B cell (primary cell): ENCODE data around the gene HEXD. TPM values are rescaled to one million over a fixed set of nuclear protein-coding genes. Genes with fewer than 3 reads are reported as not detected.

Source experiments
- ATAC-seq: fragments of 200-7000 bp; cut with Tn5 transposase; one replicate; pipeline ENCODE4 v1.10.0; 2021; ENCODE audit warnings: low read depth, mild to moderate bottlenecking, moderate number of reproducible peaks, moderate library complexity
- CTCF ChIA-PET: fragments of 350-600 bp; sonication (Branson Sonifier 250); formaldehyde crosslinking; loops from one replicate; lab custom pipeline; 2021; ENCODE audit warnings: antibody characterized with exemption, inconsistent platforms; lab: Charles Lee
- POLR2A ChIA-PET: fragments of 350-600 bp; sonication (Branson Sonifier 250); formaldehyde crosslinking; loops from one replicate; lab custom pipeline; 2021; ENCODE audit warnings: antibody characterized with exemption; lab: Charles Lee
- DNase-seq: peaks from one replicate; pipeline ENCODE4 v3.0.0; 2013
- H2AFZ ChIP-seq: 2 replicates; pipeline ENCODE4 v1.6.1; 2012; ENCODE audit warnings: mild to moderate bottlenecking, low read depth, low read length; ENCODE audit not compliant: insufficient read depth, poor library complexity, severe bottlenecking
- H3K27ac ChIP-seq, 2 donors: 1 replicate in 1 of 2; 2 replicates in 1 of 2; pipeline ENCODE4 v1.5.1; 2012 to 2013; ENCODE audit warnings: low read length in 2 of 2, mild to moderate bottlenecking in 2 of 2, moderate library complexity in 1 of 2
- H3K27me3 ChIP-seq, 4 experiments: fragments of 200-600 bp in 1 of 4; sonication (generic) in 1 of 4; replicated peaks in 1 of 4; 1 replicate in 2 of 4; 2 replicates in 2 of 4; pipeline versions ENCODE4 v1.6.1 to v1.7.0; 2013 to 2016; ENCODE audit warnings: low read length in 3 of 4, mild to moderate bottlenecking in 2 of 4, mixed read lengths in 1 of 4, moderate library complexity in 1 of 4; ENCODE audit not compliant: insufficient read depth in 4 of 4, control insufficient read depth in 3 of 4; ENCODE audit errors: control extremely low read depth in 1 of 4
- H3K36me3 ChIP-seq, 2 experiments: replicated peaks in 1 of 2; 1 replicate in 1 of 2; 2 replicates in 1 of 2; pipeline versions ENCODE4 v1.6.1 to v1.7.1; 2013; ENCODE audit warnings: low read length in 1 of 2; ENCODE audit not compliant: insufficient read depth in 2 of 2, control insufficient read depth in 1 of 2; ENCODE audit errors: control extremely low read depth in 1 of 2, extremely low read depth in 1 of 2
- H3K4me1 ChIP-seq, 2 donors: fragments of 200-600 bp in 1 of 2; sonication (generic) in 1 of 2; 1 replicate in 1 of 2; 2 replicates in 1 of 2; pipeline versions ENCODE4 v1.5.1 to v1.6.1; 2013 to 2017; ENCODE audit warnings: low read length in 2 of 2; ENCODE audit not compliant: control insufficient read depth in 2 of 2, insufficient read depth in 2 of 2
- H3K4me2 ChIP-seq: replicated peaks from 2 replicates; pipeline ENCODE3; 2012; ENCODE audit warnings: mild to moderate bottlenecking, low read depth, low read length; ENCODE audit not compliant: poor library complexity, severe bottlenecking
- H3K4me3 ChIP-seq, 5 experiments: fragments of 200-600 bp in 1 of 5; sonication (generic) in 1 of 5; 1 replicate in 3 of 5; 2 replicates in 2 of 5; pipeline versions ENCODE4 v1.5.1 to v1.7.0; 2011 to 2016; ENCODE audit warnings: low read length in 4 of 5, mild to moderate bottlenecking in 4 of 5, low read depth in 2 of 5, control low read depth in 1 of 5, moderate library complexity in 1 of 5; ENCODE audit not compliant: insufficient read depth in 1 of 5; ENCODE audit errors: control extremely low read depth in 1 of 5, extremely low read depth in 1 of 5
- H3K79me2 ChIP-seq: fragments of 200-600 bp; sonication (generic); one replicate; pipeline ENCODE4 v1.6.0; 2016; ENCODE audit warnings: low read length; ENCODE audit not compliant: control insufficient read depth, insufficient read depth
- H3K9ac ChIP-seq: fragments of 200-600 bp; sonication (generic); 2 replicates; pipeline ENCODE4 v1.6.1; 2017; ENCODE audit warnings: mild to moderate bottlenecking, low read length, moderate library complexity
- H3K9me3 ChIP-seq, 3 donors: one replicate each; pipeline versions ENCODE4 v1.6.1 to v1.7.1; 2013; ENCODE audit warnings: low read length in 2 of 3; ENCODE audit not compliant: control insufficient read depth in 2 of 3, insufficient read depth in 1 of 3; ENCODE audit errors: control extremely low read depth in 1 of 3
- H4K20me1 ChIP-seq: 2 replicates; pipeline ENCODE4 v1.6.0; 2012; ENCODE audit warnings: mild to moderate bottlenecking, low read length; ENCODE audit not compliant: insufficient read depth, control insufficient read depth, poor library complexity, severe bottlenecking
- H3K27ac Mint-ChIP-seq: one replicate; pipeline ENCODE4 v1.8.0; 2021; ENCODE audit warnings: mixed read lengths
- H3K27me3 Mint-ChIP-seq: one replicate; pipeline ENCODE4 v1.8.0; 2021; ENCODE audit warnings: mixed read lengths
- H3K4me1 Mint-ChIP-seq: one replicate; pipeline ENCODE4 v1.8.0; 2021; ENCODE audit warnings: mixed read lengths
- H3K4me3 Mint-ChIP-seq: one replicate; pipeline ENCODE4 v1.8.0; 2021; ENCODE audit warnings: mixed read lengths
- H3K9me3 Mint-ChIP-seq: one replicate; pipeline ENCODE4 v1.8.0; 2022; ENCODE audit warnings: mixed read lengths; ENCODE audit not compliant: insufficient read depth
- CTCF ChIP-seq: fragments of 200-600 bp; IDR thresholded peaks from one replicate; pipeline ENCODE4 v1.8.0; 2022; ENCODE audit warnings: antibody characterized with exemption, mild to moderate bottlenecking
- EZH2 ChIP-seq: IDR thresholded peaks from 2 replicates; pipeline ENCODE4 v1.6.1; 2012; ENCODE audit warnings: borderline replicate concordance, low read depth, mild to moderate bottlenecking, moderate library complexity, low read length; ENCODE audit not compliant: insufficient read depth, poor library complexity, severe bottlenecking
- WGBS: methylation state at CpG from one replicate; pipeline ENCODE4 v1.1.5; 2013; ENCODE audit warnings: missing lambda C conversion rate; ENCODE audit not compliant: insufficient coverage; 5-methylcytosine and 5-hydroxymethylcytosine counted together
- intact Hi-C: fragments of 100-400 bp; cut with micrococcal nuclease; formaldehyde crosslinking; loops from one replicate; pipeline ENCODE4 v1.10.0; 2022
- polyA plus RNA-seq: library from polyadenylated mRNA; depleted of rRNA; stranded (reverse); fragments of >200 nt; gene quantifications from 2 replicates; pipeline ENCODE4 v1.2.3, GENCODE V29; 2012
- total RNA-seq, 2 donors: library from RNA; stranded (reverse); fragments of 120-200 nt in 1 of 2; gene quantifications; 1 replicate in 1 of 2; 2 replicates in 1 of 2; pipeline versions ENCODE4 v1.2.3 to v1.2.4, GENCODE V29; 2013 to 2022

The HEXD gene
- total and polyA plus RNA-seq, 2 donors (not counting 1 experiment from before 2014, with no cell fraction given) = 128 to 317 TPM

GRCh38 chr17:82463925-82464566 is 45.9 kb downstream of the HEXD start:
- no peak for TF ChIP-seq CTCF
- no peak for TF ChIP-seq EZH2
- peaks cover 33% of the 10 kb centered on the region for H4K20me1 ChIP-seq
- Mint-ChIP-seq H3K4me3 (no peak overlapping the region), H3K27me3 (no peaks in the 10 kb centered on the region), H3K27ac (no peak overlapping the region), H3K9me3 (no peaks in the 10 kb centered on the region), H3K4me1 (peaks cover 6% of the 10 kb centered on the region)
- intact Hi-C loops = no loop called here
- 95% methylated on average over 6 of the region's 7 CpGs for WGBS
- peaks cover 61% of the 10 kb centered on the region for H3K79me2 ChIP-seq
- H3K9me3 ChIP-seq = no peaks in the 10 kb centered on the region
- H3K27me3 ChIP-seq = no peaks in the 10 kb centered on the region
- no peak overlapping the region for H3K9ac ChIP-seq
- peaks cover 3 to 8% of the 10 kb centered on the region in 2 donors for H3K4me1 ChIP-seq
- no peak for ATAC-seq
- no peak overlapping the region for H3K4me3 ChIP-seq
- ChIA-PET POLR2A (no interaction called here), CTCF (interaction anchor here (0.8 to 1.4 kb wide), 2 partner anchors 90 to 144 kb away, joined by 3 to 4 read pairs; no protein-coding TSS in a partner anchor)
- H3K36me3 ChIP-seq = peaks cover 4 to 71% of the 10 kb centered on the region in 2 experiments
- no peak overlapping the region for H3K4me2 ChIP-seq
- DNase-seq = no peak
- H2AFZ ChIP-seq = no peak overlapping the region
- H3K27ac ChIP-seq = no peak overlapping the region

GRCh38 chr17:82464567-82464929 is 46.4 kb downstream of the HEXD start:
- Histone ChIP-seq H3K4me2 (no peak overlapping the region), H4K20me1 (peaks cover 31% of the 10 kb centered on the region), H3K27me3 (no peaks in the 10 kb centered on the region), H3K9ac (no peak overlapping the region), H3K27ac (no peak overlapping the region), H3K79me2 (peaks cover 60% of the 10 kb centered on the region), H3K4me3 (no peak overlapping the region), H3K4me1 (peaks cover 0 to 2% of the 10 kb centered on the region in 2 donors), H3K36me3 (peaks cover 4 to 75% of the 10 kb centered on the region in 2 experiments), H3K9me3 (no peaks in the 10 kb centered on the region), H2AFZ (no peak overlapping the region)
- ATAC-seq (no peak), DNase-seq (no peak)
- Mint-ChIP-seq H3K4me3 (no peak overlapping the region), H3K27me3 (no peaks in the 10 kb centered on the region), H3K9me3 (no peaks in the 10 kb centered on the region), H3K4me1 (peaks cover 3% of the 10 kb centered on the region), H3K27ac (no peak overlapping the region)
- TF ChIP-seq CTCF (no peak), EZH2 (no peak)
- WGBS = over 99% methylated on average over 10 of the region's 11 CpGs
- POLR2A ChIA-PET = no interaction called here
- CTCF ChIA-PET = interaction anchor here (0.8 kb wide), 1 partner anchor 144 kb away, joined by 3 read pairs; no protein-coding TSS in a partner anchor
- intact Hi-C loops = no loop called here
